Activated gamma-delta T cell (primary cell): ENCODE data around the gene DNAH17.

Source experiments
- DNase-seq: peaks from one replicate; lab custom pipeline; 2025; lab: John Stamatoyannopoulos, UW

DNAH17 gene

DNA sequence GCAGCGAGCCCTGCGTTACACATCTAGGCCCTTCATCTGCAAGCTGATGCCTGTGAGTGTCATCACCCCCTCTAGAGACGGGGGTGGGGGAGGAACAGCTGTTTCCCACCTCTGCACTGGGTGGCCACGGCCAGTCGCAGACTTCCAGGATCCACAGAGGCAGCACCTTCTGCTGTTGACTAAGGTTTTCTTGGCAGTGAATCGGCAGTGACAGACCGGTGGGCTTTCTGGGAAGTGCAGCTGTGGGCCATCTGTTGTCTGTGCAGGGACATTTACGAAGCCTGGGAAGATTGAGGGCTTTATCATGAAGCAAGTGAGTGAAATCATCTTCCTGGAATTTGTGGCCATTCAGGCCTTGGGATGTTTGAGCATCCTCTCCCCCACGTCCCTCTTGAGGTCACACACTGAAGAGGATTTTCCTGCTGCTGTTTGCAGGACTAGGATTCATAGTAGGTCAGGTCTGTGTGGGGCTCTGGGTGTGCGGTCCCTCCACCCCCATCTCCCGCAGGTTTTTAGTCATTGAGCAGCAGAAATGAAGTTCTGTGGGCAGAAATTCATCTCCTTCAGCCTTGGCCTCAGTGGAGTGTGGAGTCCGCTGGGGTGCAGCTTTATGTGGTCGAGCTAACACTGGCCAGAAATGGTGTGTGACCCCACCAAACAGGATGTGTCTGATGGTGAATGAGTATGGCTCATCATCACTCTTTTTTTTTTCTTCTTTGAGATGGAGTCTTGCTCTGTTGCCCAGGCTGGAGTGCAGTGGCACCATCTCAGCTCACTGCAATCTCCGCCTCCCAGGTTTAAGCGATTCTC lies 186.8 kb downstream of the DNAH17 start:
- no peak for DNase-seq

DNA sequence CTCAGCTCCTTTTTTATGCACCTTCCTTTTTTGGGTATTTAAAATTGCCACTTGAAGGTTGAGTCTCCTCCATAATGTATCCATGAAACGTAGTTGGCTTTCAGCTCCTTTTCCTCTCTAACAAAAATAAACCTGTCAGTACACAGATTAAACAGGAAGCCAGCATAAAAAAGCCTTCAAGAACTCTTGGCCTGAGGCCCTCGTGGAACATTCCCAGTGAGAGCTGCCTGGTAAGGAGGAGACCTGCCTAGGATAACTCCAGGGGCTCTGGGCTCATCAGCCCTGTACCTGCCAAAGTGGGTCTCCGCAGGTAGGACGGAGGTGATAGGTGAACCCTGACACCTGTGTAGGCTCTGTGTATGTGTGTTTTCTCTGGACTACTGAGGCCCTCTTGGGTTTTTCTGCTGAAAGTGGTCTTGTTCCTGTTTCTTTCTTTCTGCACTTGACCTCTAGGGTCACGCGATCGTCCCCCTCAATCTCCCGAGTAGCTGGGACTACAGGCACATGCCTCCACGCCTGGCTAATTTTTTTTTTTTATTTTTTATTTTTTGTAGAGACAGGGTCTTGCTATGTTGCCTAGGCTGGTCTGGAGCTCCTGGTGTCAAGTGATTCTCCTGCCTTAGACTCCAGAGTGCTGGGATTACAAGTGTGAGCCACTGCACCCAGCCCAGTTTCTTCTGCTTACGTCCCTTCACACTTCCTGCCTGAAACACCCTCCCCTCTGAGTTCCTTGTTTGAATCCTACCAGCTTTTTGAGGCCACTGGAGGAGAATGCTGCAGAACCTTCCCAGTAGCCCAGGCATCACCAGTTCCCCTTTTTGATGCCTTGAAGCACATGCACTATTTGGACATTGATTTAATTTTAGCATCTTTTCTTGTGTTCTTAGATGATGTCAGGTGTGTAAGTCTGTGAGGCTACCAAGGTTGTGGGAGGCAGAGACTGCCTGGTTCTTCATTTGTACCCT lies 188.9 kb downstream of the DNAH17 start:
- no peak for DNase-seq

DNA sequence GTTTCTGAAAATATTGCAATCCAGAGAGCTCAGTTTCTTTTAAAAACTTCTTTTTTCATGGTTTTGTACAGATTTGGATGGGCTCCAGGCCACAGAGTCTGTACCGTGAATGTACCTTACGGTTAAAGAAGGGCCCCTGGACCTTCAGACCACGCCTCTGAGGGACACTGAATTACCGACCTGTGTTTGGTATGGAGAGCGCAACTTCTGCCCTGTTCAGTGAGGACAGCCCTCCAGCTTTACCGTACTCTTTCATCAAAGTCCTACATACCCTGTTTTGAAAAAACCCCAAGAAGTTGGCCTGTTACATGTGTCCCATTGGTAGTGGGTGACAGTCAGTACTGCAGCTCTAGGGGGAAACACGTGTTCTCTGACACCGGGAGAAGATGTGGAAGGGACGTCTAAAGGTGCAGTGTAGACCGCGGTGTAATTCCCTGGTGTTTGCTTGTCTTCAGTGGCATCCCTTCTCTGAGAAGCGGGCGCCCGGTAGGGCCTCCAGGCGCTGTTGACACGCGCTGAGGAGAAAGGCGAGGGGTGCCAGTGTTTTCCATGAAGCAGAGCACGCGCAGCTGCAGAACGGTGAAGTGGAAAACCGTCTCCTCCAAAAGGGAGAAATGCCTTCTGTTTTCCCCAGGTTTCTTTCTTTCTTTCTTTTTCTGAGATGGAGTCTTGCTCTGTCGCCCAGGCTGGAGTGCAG lies 192.6 kb downstream of the DNAH17 start:
- DNase-seq = no peak

DNA sequence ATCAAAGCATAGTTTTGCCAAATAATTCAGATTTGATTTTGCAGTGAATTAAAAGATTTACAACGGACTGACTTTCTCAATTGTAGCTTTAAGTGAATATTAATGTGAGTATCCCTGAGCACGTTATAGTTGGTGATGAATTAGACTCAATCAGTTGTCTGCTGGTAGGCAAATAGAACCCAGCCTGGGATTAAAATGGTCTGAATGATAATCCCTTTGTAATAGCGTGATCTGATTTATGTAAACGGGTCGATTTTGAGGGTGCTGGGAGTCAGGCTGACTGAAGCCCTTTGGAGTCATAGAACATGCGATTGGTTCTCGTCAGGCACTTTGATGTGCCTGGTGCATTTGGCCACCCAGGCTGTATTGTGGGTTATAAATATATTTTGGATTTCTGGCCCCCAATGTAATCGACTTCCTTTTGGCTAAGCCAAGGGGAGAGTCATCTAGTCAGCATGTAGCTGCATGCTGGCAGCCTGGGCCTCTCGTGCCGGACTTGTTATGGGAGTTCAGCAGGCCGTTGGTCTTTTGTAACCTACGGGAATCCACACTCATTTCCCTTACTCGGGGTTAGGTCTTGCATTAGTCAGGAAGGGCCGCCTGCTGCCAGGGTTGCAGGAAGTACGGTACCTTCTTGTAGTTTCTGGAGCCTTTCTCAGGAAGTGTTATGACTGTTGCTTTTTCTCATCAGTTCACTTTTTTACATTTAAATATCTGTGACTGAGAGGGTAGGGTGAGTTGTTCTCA lies 193.3 kb downstream of the DNAH17 start:
- no peak for DNase-seq

DNA sequence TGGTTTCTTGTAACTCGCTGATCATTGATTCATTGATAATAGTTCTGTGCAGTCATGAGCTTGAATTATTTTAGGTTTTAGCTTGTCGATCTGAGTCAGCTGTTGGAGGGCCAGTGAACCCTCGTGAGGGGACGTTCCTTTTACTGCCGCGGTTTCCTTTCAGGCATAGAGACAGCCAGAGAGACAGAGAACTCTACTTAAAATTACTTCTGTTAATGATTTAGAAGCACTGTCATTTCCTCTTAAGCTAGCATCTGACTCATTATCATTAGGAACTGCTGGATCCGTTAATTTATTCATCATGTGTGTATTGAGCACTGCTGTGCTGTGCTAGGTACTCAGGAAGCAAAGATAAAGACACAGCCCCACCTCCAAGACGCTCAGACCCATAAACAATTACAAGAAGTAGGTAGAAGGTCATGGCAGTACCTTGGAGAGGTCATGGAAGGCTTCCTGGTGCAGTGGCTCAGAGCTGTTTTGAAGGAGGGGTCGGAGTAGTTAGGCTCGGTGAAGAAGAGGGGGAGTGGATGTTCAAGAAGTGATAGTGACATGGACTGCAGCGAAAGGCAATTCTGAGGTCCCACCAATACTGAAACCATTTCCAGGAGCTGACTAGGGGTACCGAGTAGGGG lies 195.5 kb downstream of the DNAH17 start:
- DNase-seq = no peak

DNA sequence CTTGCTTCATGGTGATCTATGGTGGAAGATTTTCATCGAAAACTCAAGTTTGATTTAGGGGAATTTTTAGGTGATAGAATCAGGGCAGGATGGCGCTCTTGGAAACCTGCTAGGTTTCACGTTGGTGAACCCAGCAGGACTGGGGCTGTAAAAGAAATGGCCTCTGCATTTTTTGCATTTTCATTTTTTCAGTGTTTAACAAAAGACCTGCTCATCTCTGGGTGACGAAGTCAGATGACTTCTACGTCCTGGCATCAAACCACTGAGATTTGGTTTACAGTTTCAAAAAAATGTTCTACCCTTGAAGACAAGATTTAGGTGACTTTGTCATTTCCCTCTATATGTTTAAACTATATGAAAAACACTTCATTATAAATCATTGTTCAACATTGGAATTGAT lies 196.8 kb downstream of the DNAH17 start:
- DNase-seq = no peak

DNA sequence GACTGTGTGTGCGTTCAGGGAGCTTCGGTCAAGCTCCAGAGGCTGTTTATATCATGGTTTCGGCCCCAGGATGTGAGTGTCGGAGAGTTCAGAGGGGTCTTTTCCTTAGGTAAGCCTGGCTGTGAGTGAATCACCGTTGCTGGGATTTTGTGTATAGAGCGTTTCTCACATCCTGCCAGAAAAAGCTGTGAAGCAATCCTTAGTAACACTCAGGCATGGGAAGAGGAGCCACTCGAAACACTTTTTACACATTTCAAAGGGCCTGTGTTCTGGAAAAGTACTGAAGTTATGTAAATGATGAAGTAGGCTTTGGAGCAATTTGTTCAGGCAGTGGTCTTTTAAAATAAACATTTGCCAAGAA lies 198.1 kb downstream of the DNAH17 start:
- DNase-seq = no peak

DNA sequence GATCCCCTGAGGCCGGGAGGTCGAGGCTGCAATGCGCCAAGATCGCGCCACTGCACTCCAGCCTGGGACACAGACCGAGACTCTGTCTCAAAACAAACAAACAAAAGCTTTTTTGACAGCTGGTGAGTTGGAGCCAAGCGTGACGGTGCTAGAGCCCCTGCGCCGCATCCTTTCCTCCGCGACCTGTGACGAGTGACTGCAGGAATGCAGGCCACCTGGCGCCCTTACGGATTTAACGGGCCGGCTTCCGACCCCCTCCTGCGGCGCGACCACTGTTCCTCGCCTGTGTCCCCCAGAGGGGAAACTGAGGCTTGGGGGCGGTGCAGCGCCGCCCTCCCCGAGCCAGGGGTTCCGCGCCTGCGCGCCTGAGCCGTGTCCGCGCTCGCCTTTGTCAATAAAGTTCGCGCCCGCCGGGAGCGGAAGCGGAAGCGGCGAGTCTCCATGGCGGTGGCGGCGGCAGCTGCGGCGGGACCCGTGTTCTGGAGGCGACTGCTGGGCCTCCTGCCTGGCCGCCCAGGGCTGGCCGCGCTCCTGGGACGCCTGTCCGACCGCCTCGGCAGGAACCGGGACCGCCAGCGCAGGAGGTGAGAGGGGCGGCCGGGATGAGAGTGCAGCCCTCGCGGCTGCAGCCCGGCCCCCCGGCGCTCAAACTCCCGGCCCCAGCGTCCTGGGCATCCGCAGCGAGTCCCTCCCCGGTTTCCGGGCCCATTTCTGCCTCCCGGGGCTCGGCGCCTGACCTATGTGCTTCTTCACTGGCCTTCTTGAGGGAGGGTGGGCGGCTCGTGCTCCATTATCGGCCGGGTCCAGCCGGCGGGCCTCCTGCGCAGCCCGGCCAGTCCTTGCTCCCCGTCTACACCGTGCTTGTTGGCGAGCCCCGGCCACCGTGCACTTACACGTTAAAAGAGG lies 198.7 kb downstream of the DNAH17 start, which contains the start of gene PGS1:
PGS1 (plus strand) TSS at position 425 of the 906 bp plus-strand sequence; CDS start at position 442, 17 bp downstream.
- peak; percentile 73 for DNase-seq

DNA sequence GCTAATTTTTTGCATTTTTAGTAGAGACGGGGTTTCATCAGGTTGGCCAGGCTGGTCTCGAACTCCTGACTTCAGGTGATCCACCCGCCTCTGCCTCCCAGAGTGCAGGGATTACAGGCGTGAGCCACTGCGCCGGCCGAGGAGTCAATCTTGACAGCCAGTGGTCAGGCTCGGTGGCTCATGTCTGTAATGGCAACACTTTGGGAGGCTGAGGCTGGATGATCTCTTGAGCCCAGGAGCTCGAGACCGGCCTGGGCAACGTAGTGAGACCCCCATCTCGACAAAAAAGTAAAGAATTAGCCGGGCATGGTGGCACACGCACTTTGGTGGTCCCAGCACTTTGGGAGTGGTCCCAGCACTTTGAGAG lies 199.4 kb downstream of the DNAH17 start:
- DNase-seq = no peak

DNA sequence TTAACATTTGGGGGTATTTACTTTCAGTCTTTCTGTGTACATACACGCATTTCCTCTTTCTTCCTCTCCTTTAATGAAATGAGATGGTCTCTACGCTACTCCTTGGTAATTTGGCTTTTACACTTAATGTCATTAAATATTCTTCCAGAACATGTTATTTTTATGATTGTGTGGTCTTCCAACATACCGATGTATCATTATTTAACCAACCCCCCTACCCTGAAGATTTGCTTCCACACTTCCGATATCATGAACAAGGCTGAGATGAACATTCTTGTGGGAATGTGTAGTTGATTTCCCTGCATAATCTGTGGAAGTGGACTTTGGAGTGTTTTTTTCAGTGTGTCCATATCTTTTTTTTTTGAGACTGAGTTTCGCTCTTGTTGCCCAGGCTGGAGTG lies 201.0 kb downstream of the DNAH17 start:
- DNase-seq = no peak

DNA sequence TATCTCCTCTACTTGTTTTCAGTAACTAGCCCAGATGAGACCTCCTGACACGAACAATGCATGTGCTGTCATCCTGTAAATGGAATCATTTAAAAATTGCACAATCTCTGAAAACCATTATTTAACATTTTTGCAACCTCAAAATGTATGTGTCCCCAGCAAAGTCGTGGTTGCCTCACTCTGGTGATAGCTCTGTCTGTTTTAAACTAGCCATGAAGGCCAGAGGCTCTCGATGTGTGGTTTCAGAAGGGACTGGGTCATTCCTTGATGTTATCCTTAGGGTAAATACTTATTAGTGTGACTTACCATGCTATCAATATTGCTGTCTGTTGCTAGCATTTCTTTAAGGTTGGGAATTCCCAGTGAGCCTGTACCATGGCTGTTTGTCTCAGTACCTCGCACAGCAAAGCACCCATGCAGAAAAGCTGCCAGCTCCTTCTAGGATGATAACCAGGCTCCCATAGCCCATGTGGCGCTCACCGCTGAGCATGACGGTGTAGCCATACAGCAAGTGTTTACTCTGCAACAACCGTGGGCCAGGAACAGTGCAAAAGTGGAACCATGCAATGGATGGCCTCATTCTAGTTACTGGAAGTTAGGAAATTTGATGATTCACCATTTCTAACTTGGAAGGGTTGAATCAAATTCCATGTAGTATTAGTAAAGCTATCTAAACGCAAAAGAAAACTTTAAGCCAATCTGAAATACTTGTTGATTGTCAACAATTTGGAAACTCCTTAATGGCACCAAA lies 201.6 kb downstream of the DNAH17 start:
- no peak for DNase-seq

DNA sequence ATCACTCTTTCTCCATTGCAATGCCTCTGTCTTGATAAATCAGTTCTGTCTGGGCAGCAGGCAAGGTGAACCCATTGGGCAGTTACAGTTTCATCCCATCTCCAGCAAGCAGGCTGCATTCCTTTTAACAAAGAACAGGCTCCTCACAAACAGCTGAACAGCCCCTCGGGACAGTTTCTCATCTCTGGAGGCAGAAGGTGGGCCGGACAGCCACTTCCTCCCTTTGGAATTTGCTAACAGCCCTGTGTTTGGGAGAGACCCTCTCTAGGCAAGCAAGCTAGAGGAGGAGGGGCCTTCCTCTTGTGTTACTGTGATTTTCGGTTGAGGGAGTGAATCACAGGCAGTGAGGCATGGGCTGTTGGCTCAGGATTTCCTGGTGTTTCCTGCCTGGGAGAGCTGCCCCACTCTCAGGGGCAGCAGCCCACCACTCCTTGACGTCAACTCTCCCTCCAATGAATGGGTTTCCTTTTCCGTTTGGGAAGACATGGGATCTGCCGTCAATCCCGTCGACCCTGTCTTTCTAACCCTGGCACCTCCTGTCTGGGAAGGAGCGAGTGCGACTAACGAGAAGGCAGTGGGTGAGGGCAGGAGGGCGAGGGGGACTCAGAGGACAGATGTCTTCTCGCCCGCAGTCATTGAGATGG lies 202.4 kb downstream of the DNAH17 start:
- DNase-seq = no peak

DNA sequence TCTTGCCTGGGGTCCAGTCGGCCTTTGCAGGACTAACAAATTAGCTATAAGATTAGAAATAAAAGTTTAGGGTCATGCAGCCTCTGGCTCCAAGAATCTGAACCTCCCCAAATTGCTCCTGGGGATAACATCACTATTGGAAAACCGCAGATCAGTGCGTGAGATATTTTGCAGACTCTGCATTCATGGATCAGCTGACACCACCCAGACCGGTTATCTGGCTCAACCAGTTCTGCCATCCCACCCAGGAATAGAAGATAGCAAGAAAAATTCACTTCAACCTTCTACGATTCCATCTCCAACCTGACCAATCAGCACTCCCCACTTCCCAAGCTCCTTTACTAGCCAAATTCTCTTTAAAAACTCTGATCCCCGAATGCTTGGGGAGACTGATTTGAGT lies 203.0 kb downstream of the DNAH17 start:
- no peak for DNase-seq
